ENCODE measurements around the gene SPIRE1. TPM values are rescaled to one million over a fixed set of nuclear protein-coding genes. Genes with fewer than 3 reads are reported as not detected.
"Not testable (repeated sequence)": the region's sequence is repeated elsewhere in the genome, so short reads cannot be mapped to it uniquely, and the experiment has no call there.

Gene SPIRE1
- polyA plus RNA-seq, 3 donors from 2014 or later, result 2.1 to 3.5 TPM; not detected in 1

DNA sequence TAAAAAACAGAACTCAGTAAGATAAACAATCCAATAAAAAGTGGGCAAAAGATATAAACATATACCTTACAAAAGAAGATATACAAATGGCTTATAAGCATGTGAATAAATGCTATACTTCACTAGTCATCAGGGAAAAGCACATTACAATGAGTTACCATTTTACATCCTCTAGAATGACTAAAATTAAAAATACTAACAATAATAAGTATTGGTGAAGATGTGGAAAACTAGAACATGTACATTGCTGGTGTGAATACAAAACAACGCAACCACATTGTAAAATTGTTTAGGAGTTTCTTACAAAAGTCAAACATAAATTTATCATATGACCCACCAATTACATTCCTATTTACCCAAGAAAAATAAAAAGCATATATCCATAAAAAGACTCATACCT lies 80.1 kb downstream of the SPIRE1 start:
- Mint-ChIP-seq H3K9me3 (no peaks in the 10 kb centered on the region), H3K36me3 (no peaks in the 10 kb centered on the region), H3K4me1 (no peaks in the 10 kb centered on the region), H3K27me3 (ENCODE audit: low read depth in 3 of 3) (peaks cover 0 to 2% (median 0%) of the 10 kb centered on the region in 3 donors), H3K4me3 (no peak overlapping the region), H3K27ac (no peak overlapping the region)
- no peak for DNase-seq

DNA sequence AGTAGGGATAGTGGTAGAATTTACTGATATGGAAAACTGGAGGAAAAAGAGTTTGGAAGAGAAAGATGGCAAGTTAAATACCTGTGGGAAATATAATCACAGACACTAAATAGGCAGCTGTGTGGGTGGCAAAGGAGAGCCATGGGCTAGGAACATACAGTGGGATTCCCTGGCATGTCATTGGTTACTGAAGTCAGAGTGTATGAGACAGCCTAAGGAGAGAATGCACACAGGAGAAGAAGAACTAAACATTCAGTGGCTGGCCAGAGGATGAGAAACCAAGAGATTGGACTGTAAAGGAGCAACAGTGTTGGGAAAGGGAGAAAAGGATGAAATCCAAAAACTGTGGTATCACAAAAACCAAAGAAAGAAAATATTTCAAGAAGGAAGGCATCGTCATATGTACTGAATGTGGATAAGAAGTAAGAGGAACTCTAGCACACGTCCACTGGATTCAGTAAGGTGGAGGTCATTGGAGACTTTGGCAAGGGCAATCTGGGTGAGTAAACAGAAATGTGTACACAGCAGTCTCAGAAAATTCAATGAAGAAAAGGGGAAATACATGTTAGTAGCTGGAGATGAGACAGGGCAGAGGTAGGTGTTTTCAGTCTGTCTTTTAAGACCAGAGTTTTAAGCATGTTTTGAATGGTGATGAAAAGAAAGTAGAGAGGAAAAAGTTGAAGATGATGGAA lies 83.3 kb downstream of the SPIRE1 start:
- DNase-seq, result no peak
- no peaks in the 10 kb centered on the region for H3K4me1 Mint-ChIP-seq
- H3K27ac Mint-ChIP-seq, result no peak overlapping the region
- no peak overlapping the region for H3K4me3 Mint-ChIP-seq
- H3K9me3 Mint-ChIP-seq, result peaks cover 0 to 1% (median 0%) of the 10 kb centered on the region in 6 donors
- peaks cover 0 to 6% (median 0%) of the 10 kb centered on the region in 3 donors for H3K27me3 Mint-ChIP-seq (ENCODE audit: low read depth in 3 of 3)
- no peaks in the 10 kb centered on the region for H3K36me3 Mint-ChIP-seq

DNA sequence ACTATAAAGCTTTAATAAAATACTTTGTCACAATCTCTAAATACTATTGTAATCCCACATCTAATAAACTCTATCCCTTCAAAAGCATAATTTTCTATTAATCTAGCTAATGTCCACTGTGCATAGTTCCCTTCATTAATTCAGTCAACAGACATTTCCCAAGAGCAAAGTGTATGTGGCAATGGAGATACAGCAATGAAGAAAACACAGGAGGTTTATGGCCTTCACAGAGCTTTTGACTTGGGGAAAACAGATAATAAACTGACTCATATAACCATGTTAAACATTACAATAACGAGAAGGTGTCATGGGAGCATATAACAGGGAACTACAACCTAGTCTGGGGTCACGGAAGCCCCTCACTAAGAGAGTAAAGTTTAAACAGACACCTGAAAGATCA lies 86.3 kb downstream of the SPIRE1 start:
- Mint-ChIP-seq H3K4me3 (no peak overlapping the region), H3K9me3 (peaks cover 0 to 1% (median 0%) of the 10 kb centered on the region in 6 donors), H3K4me1 (no peaks in the 10 kb centered on the region), H3K27ac (no peak overlapping the region), H3K36me3 (no peaks in the 10 kb centered on the region), H3K27me3 (ENCODE audit: low read depth in 3 of 3) (peaks cover 0 to 6% (median 0%) of the 10 kb centered on the region in 3 donors)
- no peak for DNase-seq

DNA sequence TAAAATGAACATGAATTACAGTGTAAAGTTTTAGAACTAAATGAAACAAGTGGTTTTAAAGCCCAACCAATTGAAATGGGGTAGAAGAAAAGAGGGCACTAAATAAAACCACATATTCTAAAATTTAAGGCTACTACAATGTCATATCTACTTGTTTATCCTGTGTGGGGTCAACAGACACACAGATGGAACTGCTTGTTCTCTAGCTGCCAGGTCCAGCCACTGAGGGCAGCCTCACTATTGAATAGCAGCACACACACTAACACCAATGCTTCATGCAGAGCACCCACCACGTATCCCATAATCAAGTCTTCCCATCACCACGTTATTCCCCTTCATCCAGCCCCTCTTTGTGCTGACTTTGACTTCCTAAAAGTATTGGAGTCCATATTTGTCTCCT lies 88.1 kb downstream of the SPIRE1 start:
- Mint-ChIP-seq H3K27me3 (ENCODE audit: low read depth in 3 of 3) (peaks cover 3 to 6% (median 6%) of the 10 kb centered on the region in 3 donors), H3K4me1 (no peaks in the 10 kb centered on the region), H3K36me3 (no peaks in the 10 kb centered on the region), H3K4me3 (no peak overlapping the region), H3K27ac (no peak overlapping the region), H3K9me3 (peaks cover 0 to 1% (median 0%) of the 10 kb centered on the region in 6 donors)
- DNase-seq, result no peak

DNA sequence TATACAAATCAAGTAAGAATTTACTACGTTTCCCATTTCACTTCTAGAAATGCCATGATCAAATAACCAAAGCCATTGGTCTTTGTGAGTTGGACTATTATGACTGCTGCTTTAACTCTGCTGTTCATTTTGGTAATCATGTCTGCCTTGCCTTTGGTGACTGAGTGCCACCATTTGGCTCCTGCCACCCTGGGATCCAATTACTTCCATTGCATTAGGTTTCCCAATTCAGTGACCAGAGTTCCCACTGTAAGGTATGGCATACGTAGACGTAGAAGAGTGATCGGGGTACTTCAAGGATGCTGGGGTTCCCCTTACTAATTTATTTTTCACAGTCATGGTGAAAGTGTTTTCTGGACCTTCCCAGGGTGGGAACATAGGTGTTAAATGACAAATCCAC lies 90.1 kb downstream of the SPIRE1 start:
- Mint-ChIP-seq H3K4me1 (no peaks in the 10 kb centered on the region), H3K4me3 (no peak overlapping the region), H3K27ac (no peak overlapping the region), H3K36me3 (no peaks in the 10 kb centered on the region), H3K27me3 (ENCODE audit: low read depth in 3 of 3) (peaks cover 4 to 6% (median 5%) of the 10 kb centered on the region in 3 donors), H3K9me3 (peaks cover 0 to 1% (median 0%) of the 10 kb centered on the region in 6 donors)
- no peak for DNase-seq

DNA sequence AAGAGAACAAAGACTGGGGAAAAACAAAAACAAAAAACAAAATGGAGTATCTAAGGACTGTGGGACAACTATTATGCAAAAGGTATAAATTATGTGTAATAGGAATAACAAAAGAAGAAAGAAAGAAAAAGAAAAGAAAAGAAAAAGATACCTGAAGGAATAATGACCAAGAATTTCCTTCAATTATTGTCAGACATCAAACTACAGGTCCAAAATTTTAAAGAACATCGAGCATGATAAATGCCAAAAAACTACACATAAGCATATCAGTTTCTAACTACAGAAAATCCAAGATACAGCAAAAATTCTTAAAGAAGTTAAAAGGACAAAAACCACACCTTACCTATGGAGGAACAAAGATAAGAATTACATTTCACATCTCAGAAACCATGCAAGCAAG lies 93.0 kb downstream of the SPIRE1 start:
- H3K27ac Mint-ChIP-seq, result no peak overlapping the region
- peaks cover 0 to 6% (median 4%) of the 10 kb centered on the region in 3 donors for H3K27me3 Mint-ChIP-seq (ENCODE audit: low read depth in 3 of 3)
- H3K4me3 Mint-ChIP-seq, result no peak overlapping the region
- H3K36me3 Mint-ChIP-seq, result no peaks in the 10 kb centered on the region
- H3K4me1 Mint-ChIP-seq, result no peaks in the 10 kb centered on the region
- no peak for DNase-seq
- no peaks in the 10 kb centered on the region for H3K9me3 Mint-ChIP-seq

DNA sequence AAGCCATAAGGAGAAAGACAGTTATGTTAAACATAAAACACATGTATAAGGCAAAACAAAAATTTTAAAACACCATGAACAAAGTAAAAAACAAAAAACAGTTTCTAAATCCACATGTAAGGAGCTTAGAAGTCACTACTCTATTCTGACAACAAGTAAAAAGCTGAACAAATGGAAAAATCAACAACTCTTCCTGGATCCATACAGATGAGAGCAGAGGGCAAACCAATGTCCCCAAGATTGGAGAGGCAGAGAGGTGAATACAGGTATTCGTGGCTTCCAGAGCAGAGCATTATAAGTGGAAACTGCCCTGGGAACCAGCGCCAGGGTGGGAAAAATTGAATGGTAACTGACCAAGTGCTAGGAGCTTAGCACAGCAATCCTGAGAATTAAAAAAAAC lies 93.5 kb downstream of the SPIRE1 start:
- no peak overlapping the region for H3K27ac Mint-ChIP-seq
- H3K9me3 Mint-ChIP-seq, result no peaks in the 10 kb centered on the region
- H3K4me3 Mint-ChIP-seq, result no peak overlapping the region
- H3K27me3 Mint-ChIP-seq (ENCODE audit: low read depth in 3 of 3), result peaks cover 0 to 6% (median 4%) of the 10 kb centered on the region in 3 donors
- no peak for DNase-seq
- no peaks in the 10 kb centered on the region for H3K36me3 Mint-ChIP-seq
- no peaks in the 10 kb centered on the region for H3K4me1 Mint-ChIP-seq

DNA sequence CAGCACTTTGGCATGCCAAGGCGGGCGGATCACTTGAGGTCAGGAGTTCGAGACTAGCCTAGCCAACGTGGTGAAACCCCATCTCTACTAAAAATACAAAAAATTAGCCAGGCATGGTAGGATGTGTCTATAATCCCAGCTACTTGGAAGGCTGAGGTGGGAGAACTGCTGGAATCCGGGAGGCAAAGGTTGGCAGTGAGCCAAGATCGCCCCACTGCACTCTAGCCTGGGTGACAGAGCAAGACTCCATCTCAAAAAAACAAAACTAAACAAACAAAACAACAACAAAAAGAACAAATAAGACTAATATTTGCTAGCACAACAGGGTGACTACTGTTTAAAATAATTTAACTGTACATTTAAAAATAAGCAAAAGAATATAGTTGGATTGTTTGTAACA lies 97.3 kb downstream of the SPIRE1 start:
- DNase-seq; H3K9me3 Mint-ChIP-seq; H3K4me3 Mint-ChIP-seq; H3K36me3 Mint-ChIP-seq; H3K27me3 Mint-ChIP-seq (ENCODE audit: low read depth in 3 of 3); H3K4me1 Mint-ChIP-seq; H3K27ac Mint-ChIP-seq: not testable (repeated sequence)

DNA sequence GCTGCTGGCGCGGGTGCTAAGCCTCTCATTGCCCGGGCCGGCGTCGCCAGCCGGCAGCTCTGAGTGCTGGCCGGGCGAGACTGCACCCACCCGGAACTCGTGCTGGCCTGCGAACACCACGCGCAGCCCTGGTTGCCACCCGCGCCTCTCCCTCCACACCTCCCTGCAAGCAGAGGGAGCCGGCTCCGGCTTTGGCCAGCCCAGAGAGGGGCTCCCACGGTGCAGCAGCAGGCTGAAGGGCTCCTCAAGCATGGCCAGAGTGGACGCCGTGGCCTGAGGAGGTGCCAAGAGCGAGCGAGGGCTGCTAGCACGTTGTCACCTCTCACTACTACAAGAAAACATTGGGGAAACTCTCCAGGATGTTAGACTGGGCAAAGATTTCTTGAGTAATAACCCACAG lies 98.6 kb downstream of the SPIRE1 start:
- H3K9me3 Mint-ChIP-seq, result peaks cover 0 to 16% (median 13%) of the 10 kb centered on the region in 6 donors
- H3K27ac Mint-ChIP-seq, result no peak overlapping the region
- no peak overlapping the region for H3K4me3 Mint-ChIP-seq
- no peak for DNase-seq
- peaks cover 8 to 9% of the 10 kb centered on the region in 2 donors for H3K4me1 Mint-ChIP-seq
- H3K36me3 Mint-ChIP-seq, result peaks cover 0 to 4% (median 4%) of the 10 kb centered on the region in 3 donors
- H3K27me3 Mint-ChIP-seq (ENCODE audit: low read depth in 3 of 3), result no peaks in the 10 kb centered on the region

DNA sequence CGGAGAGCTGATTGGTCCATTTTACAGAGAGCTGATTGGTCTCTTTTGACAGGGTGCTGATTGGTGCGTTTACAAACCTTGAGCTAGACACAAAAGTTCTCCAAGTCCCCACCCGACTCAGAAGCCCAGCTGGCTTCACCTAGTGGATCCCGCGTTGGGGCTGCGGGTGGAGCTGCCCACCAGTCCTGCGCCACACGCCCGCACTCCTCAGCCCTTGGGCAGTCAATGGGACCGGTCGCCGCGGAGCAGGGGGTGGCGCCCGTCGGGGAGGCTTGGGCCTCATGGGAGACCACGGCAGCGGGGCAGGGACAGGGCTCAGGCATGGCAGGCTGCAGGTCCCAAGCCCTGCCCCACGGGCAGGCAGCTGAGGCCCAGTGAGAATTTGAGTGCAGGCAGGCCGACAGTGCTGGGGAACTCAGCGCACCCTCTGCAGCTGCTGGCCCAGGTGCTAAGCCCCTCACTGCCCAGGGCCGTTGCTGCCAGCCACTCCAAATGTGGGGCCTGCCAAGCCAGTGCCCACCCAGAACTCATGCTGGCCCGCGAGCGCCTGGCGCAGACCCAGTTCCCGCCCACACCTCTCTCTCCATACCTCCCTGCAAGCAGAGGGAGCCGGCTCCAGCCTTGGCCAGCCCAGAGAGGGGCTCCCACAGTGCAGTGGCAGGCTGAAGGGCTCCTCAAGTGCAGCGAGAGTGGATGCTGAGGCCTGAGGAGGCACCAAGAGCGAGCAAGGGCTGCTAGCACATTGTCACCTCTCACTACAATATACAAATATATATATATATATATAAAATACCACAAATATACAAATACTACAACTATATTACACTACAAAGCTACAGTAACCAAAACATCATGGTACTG lies 100.7 kb downstream of the SPIRE1 start:
- H3K27me3 Mint-ChIP-seq (ENCODE audit: low read depth in 3 of 3), result no peaks in the 10 kb centered on the region
- no peak overlapping the region for H3K4me3 Mint-ChIP-seq
- no peak overlapping the region for H3K27ac Mint-ChIP-seq
- DNase-seq, result no peak
- H3K36me3 Mint-ChIP-seq, result peaks cover 0 to 5% (median 4%) of the 10 kb centered on the region in 3 donors
- H3K9me3 Mint-ChIP-seq, result peaks cover 2 to 18% (median 15%) of the 10 kb centered on the region in 6 donors
- H3K4me1 Mint-ChIP-seq, result peaks cover 8 to 11% of the 10 kb centered on the region in 2 donors

DNA sequence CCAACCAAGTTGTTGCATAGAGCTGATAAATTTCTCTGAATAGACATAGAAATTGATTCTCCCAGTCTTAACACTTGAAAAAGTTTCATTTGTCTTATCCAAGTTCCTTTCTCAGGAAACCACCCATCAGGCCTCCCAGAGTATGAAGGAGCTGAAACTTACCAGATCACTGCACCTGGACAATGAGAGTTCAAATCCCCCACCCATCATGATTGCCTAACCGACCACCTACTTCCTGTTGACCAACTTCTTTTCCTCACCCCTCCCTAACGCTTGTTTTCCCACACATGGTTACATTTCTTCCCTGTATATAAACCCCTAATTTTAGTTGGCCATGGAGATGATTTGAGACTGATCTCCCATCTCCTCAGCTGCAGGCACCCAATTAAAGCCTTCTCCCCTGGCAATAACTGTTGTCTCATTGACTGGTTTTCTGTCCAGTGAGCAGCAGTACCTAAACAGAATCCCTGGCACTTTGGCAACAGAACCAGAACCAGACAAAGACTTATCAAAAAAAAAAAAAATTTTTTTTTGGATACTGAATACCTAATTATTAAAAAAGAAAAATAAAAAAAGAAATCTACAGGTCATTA lies 103.0 kb downstream of the SPIRE1 start:
- peaks cover 0 to 1% (median 0%) of the 10 kb centered on the region in 3 donors for H3K27me3 Mint-ChIP-seq (ENCODE audit: low read depth in 3 of 3)
- H3K36me3 Mint-ChIP-seq, result peaks cover 0 to 5% (median 4%) of the 10 kb centered on the region in 3 donors
- no peak overlapping the region for H3K4me3 Mint-ChIP-seq
- no peak overlapping the region for H3K27ac Mint-ChIP-seq
- H3K4me1 Mint-ChIP-seq, result peaks cover 8 to 11% of the 10 kb centered on the region in 2 donors
- no peak for DNase-seq
- H3K9me3 Mint-ChIP-seq, result peaks cover 2 to 18% (median 15%) of the 10 kb centered on the region in 6 donors

DNA sequence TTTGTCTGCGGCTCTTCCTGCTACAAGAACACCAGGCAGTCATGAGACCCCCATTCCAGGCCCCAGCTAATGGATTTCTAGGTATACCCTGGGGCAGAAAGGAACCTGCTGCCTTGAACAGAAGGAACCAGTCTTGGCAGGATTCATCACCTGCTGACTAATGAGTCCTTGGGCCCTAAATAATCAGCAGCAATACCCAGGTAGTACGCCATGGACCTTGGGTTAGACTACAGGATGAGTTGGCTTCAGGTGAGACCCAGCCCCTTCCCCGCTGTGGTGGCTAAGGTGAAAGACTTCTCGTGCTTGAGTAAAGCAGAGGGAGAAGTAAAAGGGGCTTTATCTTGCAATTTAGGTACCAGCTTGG lies 105.0 kb downstream of the SPIRE1 start:
- Mint-ChIP-seq H3K4me1 (peaks cover 8 to 11% of the 10 kb centered on the region in 2 donors), H3K27ac (no peak overlapping the region), H3K9me3 (peaks cover 2 to 18% (median 15%) of the 10 kb centered on the region in 6 donors), H3K27me3 (ENCODE audit: low read depth in 3 of 3) (peaks cover 0 to 1% (median 0%) of the 10 kb centered on the region in 3 donors), H3K4me3 (no peak overlapping the region), H3K36me3 (peaks cover 0 to 5% (median 4%) of the 10 kb centered on the region in 3 donors)
- no peak for DNase-seq

DNA sequence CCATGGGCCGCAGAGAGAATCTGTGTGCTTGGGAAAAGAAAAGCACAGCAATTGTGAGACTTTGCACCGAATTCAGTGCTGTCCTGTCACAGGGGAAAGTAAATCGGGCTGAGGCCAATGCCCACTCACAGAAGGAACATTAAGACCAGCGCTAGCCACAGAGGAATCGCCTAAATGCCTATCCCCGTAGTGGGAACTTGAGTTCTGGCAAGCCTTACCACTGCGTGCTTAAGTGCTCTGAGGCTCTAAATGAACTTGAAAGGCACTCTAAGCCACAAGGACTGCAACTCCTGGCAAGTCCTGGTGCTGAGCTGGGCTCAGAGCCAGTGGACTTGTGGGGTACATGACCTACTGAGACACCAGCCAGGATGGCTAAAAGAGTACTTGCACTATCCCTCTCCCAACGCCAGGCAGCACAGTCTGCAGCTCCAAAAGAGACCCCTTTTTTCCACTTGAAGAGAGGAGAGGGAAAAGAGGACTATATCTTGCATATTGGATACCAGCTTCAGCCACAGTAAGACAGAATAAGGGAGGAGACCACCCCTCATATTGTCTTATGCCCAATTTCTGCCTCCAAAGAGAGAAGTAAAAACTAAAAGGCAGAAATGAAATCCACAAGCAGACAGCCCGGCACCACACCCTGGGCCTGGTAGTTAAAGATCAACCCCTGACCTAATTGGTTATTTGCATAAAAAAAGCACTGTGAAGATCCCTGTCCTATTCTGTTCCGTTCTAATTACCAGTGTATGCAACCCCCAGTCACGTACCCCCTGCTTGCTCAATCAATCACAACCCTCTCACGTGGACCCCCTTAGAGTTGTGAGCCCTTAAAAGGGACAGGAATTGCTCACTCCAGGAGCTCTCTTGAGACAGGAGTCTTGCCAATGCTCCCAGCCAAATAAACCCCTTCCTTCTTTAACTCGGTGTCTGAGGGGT lies 105.7 kb downstream of the SPIRE1 start:
- peaks cover 2 to 18% (median 15%) of the 10 kb centered on the region in 6 donors for H3K9me3 Mint-ChIP-seq
- H3K4me3 Mint-ChIP-seq; H3K27ac Mint-ChIP-seq; H3K36me3 Mint-ChIP-seq; DNase-seq; H3K27me3 Mint-ChIP-seq (ENCODE audit: low read depth in 3 of 3): not testable (repeated sequence)
- H3K4me1 Mint-ChIP-seq, result peaks cover 8 to 11% of the 10 kb centered on the region in 2 donors

Data from immature natural killer cell (primary cell).